ENCODE data around the gene MAPKAPK2.

The MAPKAPK2 gene

DNA sequence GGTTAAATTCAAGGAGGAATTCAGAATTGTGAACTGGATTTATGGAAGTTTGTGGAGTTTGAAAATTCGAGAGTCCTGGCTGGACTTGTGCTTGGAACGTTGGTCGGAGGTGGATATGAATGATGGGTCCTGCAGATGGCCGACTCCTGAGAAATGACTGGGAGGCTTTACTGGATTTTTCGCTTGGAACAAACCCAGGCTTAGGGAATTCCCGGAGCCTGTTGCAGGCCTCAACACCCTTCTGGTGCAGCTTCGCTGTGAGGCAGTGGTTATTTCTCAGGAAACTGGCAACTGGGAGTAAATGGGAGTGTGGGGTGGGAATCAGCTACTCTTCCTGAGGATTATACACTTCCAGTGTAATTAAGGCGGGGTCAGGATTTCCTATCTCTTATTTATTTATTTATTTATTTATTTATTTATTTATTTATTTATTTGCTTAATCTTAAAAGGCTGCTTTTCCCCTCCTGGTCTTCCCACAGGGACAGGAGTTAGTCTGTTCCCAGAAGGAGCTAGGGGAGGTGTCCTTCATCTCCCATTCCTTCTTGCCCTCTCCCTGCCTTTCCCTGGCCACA, 21.1 kb downstream of the MAPKAPK2 start:
- no peak for DNase-seq

- DNase-seq, result peak; percentile 59
These were observed 21.6 kb downstream of the MAPKAPK2 start for GRCh38 chr1:206706298-206706791.

DNA sequence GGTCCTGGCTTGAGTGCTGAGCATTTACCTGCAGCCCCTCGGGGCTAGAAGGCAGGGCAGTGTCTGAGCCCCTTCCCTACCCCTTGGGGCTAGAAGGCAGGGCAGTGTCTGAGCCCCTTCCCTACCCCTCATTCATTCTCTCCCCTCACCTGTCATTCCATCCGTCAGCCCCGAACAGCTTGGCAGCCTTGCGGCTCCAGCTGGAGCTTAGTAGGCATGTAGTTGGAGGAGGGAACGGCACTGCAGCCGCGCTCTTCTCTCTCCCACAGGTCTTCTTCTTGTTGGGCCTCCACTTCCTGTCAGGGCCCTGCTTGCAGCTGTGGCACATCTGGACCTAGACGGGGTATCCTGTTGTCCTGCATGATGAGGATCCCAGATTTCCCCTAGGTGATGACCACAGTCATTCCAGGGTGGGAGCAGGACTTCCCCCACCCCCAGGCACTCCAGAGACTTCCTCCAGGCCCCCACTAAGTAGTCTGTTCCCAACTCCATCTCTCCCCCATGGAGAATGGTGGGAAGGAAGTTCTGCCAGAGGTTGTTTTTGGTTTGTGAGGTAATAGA, 22.2 kb downstream of the MAPKAPK2 start:
- no peak for DNase-seq

DNA sequence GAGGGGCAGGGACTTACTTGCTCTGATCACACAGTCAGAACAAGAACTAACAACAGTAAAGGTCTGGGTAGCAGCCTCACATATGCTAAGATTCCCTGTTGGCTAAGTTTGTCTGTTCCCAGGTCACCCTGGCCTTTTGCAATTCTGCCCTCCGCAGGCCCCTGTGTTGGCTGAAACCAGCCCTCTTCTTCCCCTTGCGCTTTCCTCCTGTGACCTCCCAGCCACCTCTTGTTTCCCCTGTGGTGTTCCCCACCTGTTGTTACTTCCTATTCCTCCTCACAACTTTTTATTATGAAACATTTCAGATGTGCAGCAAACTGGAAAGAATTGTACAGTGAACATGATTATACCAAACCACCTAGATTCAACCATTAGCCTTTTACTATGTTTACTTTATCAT, 23.4 kb downstream of the MAPKAPK2 start:
- no peak for DNase-seq

GRCh38 chr1:206708882-206709281, 24.2 kb downstream of the MAPKAPK2 start:
- no peak for DNase-seq

DNA sequence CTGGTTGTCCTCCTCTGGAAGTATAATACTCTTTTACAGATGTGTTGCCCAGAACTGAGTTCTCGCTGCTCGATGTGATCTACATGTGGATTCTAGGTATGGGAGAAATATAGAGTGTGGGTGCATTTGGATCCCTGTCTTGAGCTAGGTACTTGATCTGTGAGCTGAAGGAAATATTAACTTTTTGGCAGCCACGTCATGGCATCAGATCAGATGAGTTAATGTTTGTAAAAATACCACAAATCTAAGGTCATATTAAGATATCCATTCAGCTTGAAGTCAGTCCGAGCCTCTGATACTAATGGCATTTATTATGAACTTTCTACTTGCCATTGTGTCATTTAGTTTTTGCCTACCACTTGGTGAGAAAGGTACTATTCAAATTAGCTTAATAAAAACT, 24.6 kb downstream of the MAPKAPK2 start:
- DNase-seq, result no peak

GRCh38 chr1:206709772-206710459, 25.2 kb downstream of the MAPKAPK2 start:
- peak; percentile 11 for DNase-seq

- no peak for DNase-seq
These were observed 25.7 kb downstream of the MAPKAPK2 start for GRCh38 chr1:206710460-206710823.

DNA sequence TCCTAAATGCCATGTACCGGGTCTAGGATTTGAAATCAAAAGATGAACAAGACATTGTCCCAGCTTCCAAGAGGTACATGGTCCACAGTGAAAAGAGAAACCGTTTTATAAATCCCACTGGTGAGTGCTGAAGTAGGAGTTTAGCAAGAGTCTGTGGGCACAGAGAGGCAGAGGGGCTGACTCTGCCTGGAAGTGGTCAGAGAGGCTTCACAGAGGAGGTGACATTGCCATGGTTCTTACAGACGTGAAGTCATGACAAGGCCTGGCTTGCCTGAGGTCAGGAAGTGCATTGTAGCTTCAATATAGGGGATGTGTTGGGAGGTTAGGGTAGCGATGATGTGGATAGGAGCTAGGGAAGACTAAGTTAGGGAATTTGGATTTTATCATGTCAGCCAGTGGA, 28.4 kb downstream of the MAPKAPK2 start:
- DNase-seq, result no peak

DNA sequence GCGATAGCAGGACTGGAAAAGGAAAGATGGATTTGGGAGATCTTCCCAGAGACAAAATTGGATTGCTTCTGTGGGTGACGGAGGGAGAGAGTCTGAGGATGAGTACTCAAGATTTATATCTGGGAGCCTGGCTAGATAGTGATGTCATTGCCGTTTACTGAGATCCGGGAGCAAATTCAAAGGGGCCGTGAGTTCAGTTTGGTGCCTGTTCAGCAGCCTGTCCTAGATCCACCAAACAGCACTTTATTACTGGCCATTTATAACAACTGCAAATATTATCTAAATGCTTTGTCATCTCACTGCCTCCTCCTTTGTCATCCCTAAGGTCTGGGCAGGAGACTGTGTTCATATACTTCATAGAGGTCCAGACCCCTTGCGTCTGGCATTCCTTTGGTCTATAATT, 29.2 kb downstream of the MAPKAPK2 start:
- no peak for DNase-seq

DNA sequence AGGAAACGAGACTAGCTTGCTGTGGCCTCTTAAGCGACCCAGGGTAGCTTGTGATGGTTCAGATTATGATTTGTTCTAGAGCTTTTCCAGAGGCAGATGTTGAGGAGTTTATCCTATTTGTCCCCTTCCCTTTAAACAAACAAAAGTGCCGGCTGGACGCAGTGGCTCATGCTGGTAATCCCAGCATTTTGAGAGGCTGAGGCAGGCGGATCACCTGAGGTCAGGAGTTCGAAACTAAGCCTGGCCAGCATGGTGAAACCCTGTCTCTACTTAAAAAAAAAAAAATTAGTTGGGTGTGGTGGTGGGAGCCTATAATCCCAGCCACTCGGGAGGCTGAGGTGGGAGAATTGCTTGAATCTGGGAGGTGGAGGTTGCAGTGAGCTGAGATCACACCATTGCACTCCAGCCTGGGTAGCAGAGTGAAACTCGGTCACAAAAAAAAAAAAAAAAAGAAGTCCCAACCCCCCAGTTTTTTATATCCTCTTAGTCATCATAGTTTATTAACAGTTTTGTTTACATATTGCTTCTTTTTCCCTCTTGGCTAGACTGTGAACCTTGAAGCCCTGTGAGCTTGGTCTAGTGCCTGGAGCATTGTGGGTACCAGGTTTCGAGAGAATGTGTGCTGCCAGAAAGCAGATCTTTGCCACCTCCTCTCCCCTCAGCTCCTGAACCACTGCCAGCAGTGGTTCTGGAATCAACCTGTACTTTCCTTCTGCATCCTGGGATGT, 29.8 kb downstream of the MAPKAPK2 start:
- no peak for DNase-seq

DNA sequence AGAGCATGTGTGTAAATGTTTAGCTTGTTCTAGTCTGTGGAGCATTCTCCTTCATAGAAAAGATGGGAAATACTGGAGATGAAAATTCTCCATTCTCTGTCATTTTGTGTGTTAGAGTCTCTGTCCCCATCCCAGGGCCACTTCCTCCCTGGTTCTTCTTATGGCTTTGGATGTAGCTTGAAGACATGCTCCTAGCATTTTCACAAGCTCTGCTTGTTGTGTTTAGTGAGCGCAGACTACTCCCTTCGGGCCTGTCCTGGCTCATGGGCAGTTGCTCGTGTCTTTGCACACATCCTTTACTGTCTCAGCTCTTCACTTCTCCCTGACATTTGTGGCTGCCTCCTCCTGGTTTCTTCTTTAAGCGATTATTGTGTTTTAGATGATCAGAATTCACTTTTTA, 30.4 kb downstream of the MAPKAPK2 start:
- no peak for DNase-seq

GRCh38 chr1:206715552-206716158, 30.9 kb downstream of the MAPKAPK2 start:
- DNase-seq, result no peak

- DNase-seq, result no peak
These were observed 31.6 kb downstream of the MAPKAPK2 start for GRCh38 chr1:206716159-206716869.

DNA sequence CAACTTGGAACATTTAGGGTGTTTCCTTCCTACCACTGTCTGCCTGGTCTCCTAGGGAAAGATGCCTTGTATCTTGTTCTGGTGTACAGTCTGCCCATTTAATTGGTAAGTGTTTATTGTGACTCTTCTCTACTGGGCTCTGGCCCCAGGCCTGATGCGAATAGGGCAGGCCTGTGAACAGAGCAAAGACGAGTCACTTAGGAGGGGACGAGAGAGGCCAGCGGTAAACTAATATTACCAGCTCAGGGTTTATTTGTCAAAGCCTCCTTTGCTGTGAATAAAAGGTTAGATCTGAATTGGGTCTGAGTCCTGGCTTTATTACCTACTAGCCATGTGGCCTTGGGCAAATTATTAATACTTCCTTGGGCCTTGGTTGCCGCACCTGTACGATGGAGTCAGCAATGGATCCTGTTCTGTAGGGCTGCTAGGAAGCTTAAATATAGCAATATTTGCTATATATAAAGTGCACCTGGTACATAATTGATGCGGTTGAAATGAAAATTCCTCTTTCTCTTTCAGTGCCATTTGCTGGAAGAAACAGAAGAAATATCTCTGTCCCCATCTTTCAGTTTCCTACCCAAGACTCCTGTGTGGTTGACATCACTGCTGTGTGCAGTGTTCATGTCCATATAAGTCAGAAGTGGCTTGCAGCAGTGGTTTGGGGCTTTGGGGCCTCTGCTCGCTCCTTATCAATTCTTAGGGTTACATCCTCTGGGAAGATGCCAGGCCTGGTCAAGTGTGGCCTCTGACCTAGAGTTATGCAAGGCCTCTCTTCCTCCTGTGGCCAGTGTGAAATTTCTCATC, 32.4 kb downstream of the MAPKAPK2 start:
- DNase-seq, result no peak

- DNase-seq, result no peak
These were observed 32.9 kb downstream of the MAPKAPK2 start for GRCh38 chr1:206717674-206717989.

GRCh38 chr1:206719169-206719839, 34.6 kb downstream of the MAPKAPK2 start:
- DNase-seq, result no peak

- DNase-seq, result no peak
These were observed 36.7 kb downstream of the MAPKAPK2 start for GRCh38 chr1:206721454-206721853.

GRCh38 chr1:206722751-206723461, 38.2 kb downstream of the MAPKAPK2 start:
- no peak for DNase-seq

GRCh38 chr1:206723462-206723804, 38.7 kb downstream of the MAPKAPK2 start:
- DNase-seq, result no peak

All from NCI-H2171 treated with DMSO at 0.1 percent for 48 hours (cell line).